Activated CD8-positive, alpha-beta memory T cell treated with anti-CD3 and anti-CD28 coated beads, Interleukin-2, amount 50 U/mL, for 4 hours (primary cell): ENCODE data around the gene LMTK3.

Source experiments
- DNase-seq: peaks from one replicate; pipeline ENCODE4 v3.0.0-alpha.2; 2020

LMTK3 gene

DNA sequence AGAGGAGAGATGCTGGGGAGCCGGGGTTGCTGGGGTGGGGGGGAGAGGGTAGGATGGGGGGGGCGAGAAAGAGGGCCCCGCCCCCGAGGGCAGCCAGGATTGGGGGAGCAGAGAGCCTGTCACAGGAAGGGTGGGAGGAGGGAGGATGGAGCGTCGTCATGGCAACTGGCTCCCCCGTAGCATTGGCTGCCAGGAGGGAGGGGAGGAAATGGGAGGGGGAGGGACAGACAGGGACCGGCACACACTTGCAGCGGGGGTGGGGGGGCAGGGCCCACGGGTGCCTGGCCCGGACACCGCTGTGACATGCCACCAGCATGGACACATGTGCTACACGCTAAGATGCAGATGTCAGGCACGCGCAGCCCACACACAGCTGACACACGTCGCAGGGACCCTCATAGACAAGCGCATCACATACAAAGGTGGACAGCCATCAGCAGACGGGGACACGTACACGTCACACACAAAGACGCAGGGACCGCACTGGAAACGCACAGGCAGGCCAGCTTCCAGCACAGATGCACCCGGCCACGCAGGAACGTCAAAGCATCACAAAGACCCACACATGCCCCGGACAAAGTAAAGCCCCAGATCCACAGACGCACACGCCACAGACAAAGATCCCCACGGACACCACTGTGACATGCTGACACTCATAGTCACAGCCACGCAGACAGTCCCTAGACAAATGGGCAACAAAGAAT, at the start of gene LMTK3:
Gene LMTK3, minus strand, starts transcription at position 36 of the 704 bp plus-strand sequence. CDS start 259 bp downstream, outside the sequence.
- peak; percentile 76 for DNase-seq

- DNase-seq = no peak
Observed at GRCh38 chr19:48561412-48561811, 49.8 kb upstream of the LMTK3 start.

- no peak for DNase-seq
Observed at GRCh38 chr19:48560095-48560530, 48.5 kb upstream of the LMTK3 start.

DNA sequence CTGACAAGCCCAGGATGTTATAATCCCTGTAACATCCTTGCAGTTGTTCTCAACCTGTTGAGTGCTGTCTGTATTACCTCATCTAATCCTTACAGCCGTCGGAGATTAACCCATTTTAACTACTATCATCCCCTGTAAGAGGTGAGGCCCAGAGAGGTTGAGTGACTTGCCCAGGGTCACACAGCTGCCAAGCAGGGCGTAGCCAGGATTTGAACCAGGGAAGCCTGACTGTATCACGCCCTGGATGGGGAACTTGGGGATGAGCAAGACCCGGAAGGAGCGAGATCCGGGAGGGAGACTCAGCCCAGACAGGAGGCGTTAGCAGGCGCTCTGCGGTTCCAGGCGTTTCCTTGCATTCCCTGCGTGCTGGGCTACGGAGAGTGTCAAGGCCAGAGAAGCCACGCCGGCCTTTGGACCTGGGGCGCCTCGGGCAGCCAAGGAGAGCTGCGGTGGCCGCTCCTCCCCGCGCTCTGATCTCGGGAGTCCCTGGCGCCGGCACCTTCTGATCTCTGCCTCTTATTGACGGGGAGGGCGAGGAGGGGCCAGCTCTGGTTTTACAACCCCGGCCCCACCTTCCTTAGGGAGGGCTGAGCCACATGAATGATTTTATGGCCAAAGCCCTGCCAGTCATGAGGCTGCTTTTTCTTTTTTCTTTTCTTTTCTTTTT, 46.5 kb upstream of the LMTK3 start:
- no peak for DNase-seq

DNA sequence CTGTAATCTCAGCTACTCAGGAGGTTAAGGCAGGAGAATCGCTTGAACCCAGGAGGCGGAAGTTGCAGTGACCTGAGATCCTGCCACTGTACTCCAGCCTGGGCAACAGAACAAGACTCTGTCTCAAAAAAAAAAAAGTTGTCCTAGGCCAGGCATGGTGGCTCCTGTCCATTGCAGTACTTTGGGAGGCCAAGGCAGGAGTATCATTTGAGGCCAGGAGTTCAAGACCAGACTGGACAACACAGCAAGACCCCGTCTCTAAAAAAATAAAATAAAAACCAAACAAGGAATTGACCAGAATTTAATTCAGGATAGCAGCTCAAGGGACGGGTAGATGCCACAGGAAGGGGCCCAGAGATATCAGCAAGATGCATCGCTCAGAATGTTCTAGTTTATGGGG, 45.2 kb upstream of the LMTK3 start:
- no peak for DNase-seq

DNA sequence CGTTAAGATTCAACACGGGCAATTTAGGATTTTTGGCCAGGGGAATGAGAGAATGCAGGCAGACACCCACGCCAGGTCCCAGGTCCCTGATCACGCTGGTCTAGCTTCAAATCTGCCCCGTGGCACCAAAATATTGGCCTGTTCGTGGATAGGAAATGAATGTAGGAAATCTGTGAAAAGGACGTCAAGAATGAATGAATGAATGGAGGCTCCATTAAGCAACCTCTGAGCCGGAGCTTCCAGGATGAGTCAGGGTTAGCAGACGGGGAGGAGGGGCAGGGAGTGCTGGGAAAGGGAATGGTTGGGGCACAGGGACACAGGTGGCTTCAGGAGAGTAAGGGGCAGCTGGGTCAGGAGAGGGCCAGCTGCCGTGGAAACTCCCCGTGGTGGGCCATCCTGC, 44.5 kb upstream of the LMTK3 start:
- DNase-seq = no peak

DNA sequence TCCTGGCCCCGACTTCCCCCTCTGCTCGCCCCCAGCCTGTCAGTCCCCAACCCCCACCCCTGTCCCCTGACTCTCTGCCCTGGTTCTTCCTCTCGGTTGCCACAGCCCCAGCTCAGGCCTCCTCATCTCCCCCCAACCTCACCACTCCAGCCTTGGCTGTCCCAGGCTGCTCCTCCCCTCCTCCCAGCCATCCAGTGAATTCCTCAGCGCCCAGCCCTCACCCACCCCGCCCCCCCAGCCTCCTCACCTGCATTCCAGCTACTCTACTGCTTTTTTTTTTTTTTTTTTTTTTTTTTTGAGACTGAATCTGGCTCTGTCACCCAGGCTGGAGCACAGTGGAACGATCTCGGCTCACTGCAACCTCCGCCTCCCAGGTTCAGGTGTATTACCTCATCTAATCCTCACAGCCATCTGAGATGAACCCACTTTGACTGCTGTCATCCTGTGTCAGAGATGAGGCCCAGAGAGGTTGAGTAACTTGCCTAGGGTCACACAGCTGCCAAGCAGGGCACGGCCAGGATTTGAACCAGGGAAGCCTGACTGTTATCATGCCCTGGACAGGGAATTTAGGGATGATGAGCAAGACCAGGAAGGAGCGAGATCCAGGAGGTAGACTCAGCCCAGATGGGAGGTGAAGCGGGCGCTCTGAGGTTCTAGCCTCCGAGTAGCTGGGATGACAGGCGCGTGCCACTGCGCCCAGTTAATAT, 42.9 kb upstream of the LMTK3 start:
- no peak for DNase-seq

GRCh38 chr19:48553676-48554384, 42.2 kb upstream of the LMTK3 start:
- DNase-seq = no peak

- DNase-seq = no peak
Observed at GRCh38 chr19:48552406-48553322, 41.0 kb upstream of the LMTK3 start.

DNA sequence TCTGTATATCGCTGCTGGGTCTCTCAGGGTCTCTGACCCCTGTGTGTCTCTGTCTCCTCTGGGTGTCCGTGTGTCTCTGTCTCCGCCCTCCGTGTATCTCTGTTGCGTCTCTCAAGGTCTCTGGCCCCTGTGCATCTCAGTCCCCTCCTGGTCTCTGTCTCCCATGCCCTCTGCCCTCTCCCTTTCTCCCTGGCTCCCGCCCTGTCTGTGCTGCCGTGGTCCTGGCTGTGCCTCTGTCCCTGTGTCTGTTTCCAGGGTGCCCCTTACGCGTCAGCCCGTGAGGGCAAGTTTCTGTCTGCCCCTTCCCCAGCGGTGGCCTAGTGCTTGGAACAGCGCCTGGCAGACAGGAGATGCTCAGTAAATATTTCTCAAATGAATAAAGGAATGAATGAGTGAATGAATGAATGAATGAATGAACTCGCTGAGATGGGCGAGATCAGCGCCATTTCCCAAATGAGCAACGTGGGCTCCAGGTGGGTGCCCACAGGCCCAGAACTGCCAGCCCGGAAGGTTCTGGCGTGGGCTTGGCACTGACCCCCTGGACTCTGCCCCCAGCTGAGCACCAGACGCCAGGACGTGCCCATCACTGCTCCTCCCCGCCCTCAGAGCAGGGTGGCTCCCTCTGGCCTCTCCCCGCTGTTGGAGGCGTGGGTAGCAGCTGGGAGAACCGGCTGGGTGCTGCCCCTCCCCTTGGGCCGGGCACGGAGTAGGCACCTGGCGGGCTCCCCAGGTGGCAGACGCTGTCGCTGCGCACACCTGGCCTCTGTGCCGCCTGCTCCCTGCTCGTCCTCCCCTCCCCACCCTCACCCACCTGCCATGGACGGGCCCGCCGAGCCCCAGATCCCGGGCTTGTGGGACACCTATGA, 40.0 kb upstream of the LMTK3 start, which contains the start of gene SULT2B1:
Gene SULT2B1, plus strand, starts transcription at position 736 of the 866 bp plus-strand sequence. Its CDS starts 81 bp downstream, at position 817.
- DNase-seq = no peak

- DNase-seq = no peak
Observed at GRCh38 chr19:48549380-48549779, 37.7 kb upstream of the LMTK3 start.

- DNase-seq = no peak
Observed at GRCh38 chr19:48548253-48548911, 36.7 kb upstream of the LMTK3 start.

GRCh38 chr19:48547722-48548121, 36.1 kb upstream of the LMTK3 start:
- DNase-seq = no peak

DNA sequence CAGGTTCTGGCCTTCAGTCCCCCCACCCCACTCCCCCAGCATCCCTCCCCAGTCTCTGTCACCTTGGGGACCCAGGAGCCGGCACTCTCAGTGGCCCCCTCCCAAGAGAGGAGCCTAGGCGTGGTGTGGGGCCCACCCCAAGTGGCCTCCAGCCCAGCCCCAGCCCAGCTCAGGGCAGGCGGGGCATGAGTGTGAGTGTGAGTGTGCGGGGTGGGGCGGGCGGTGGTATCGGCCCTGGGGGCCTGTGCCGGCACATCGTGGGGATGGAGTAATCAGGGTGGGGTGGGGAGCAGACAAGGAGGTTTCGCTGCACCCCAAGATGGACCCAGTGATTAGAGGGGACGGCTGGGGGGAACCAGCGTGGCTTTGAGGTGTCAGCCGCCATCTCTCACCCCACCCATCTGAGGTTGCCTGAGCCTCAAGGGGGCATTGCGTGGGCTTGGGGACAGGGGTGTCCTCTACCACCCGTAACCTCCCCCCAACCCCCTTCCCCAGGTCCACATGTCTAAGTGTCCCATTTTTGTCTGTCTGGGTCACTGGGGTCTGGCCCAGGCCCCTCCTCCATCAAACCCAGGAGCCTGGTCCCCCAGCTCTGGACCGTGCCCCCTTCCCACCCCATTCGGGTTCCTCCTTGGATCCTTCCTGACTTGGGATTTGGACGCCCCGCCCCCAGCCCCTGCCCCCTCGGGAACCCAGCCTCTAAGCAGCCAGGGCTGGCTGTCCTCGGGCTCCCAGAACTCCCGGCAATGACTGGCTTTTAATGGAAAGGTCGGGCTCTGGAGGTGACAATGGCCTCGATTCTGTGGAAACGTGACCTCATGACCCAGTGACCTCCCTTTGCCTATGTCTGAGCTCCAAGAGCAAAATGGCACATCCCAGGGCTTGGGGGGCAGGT, 33.5 kb upstream of the LMTK3 start:
- DNase-seq = no peak

GRCh38 chr19:48543121-48543710, 31.6 kb upstream of the LMTK3 start:
- DNase-seq = no peak

GRCh38 chr19:48541813-48542212, 30.2 kb upstream of the LMTK3 start:
- no peak for DNase-seq

- no peak for DNase-seq
Observed at GRCh38 chr19:48540110-48540509, 28.5 kb upstream of the LMTK3 start.

GRCh38 chr19:48539503-48540096, 28.0 kb upstream of the LMTK3 start:
- no peak for DNase-seq
